T-cell (primary cell): ENCODE results near the gene WNT3A. TPM values are rescaled to one million over a fixed set of nuclear protein-coding genes. Genes with fewer than 3 reads are reported as not detected.

Experiments used
- ATAC-seq, 4 experiments: fragments of 200-7000 bp in 3 of 4; fragments of 150-1000 bp in 1 of 4; cut with Tn5 transposase; replicated peaks in 1 of 4; 1 replicate in 3 of 4; 2 replicates in 1 of 4; pipeline ENCODE4 v1.10.0; 2021; ENCODE audit warnings: moderate library complexity in 3 of 4, mild to moderate bottlenecking in 2 of 4, moderate number of reproducible peaks in 1 of 4
- CTCF ChIA-PET, 2 donors: fragments of 300-600 bp; sonication (Branson Sonifier 250); formaldehyde crosslinking; loops; one replicate each; lab custom pipeline; 2022; ENCODE audit warnings: antibody characterized with exemption in 2 of 2; lab: Charles Lee
- POLR2A ChIA-PET, 2 donors: fragments of 300-600 bp; sonication (Branson Sonifier 250); formaldehyde crosslinking; loops; one replicate each; lab custom pipeline; 2022; ENCODE audit warnings: antibody characterized with exemption in 2 of 2; lab: Charles Lee
- DNase-seq, 35 experiments: peaks; one replicate each; pipeline versions ENCODE4 v3.0.0 to v3.0.0-alpha.2; 2013 to 2023
- H3K27ac ChIP-seq: one replicate; pipeline ENCODE4 v1.5.1; 2013; ENCODE audit warnings: low read length
- H3K27me3 ChIP-seq, 2 experiments: replicated peaks in 1 of 2; 1 replicate in 1 of 2; 2 replicates in 1 of 2; pipeline versions ENCODE4 v1.6.1 to v1.7.0; 2013; ENCODE audit warnings: low read length in 1 of 2, mixed read lengths in 1 of 2; ENCODE audit not compliant: control insufficient read depth in 2 of 2, insufficient read depth in 2 of 2; ENCODE audit errors: extremely low read depth in 1 of 2
- H3K36me3 ChIP-seq, 2 donors: 1 replicate in 1 of 2; 2 replicates in 1 of 2; pipeline versions ENCODE4 v1.6.1 to v1.7.0; 2013; ENCODE audit warnings: low read length in 1 of 2; ENCODE audit not compliant: control insufficient read depth in 2 of 2, insufficient read depth in 1 of 2; ENCODE audit errors: extremely low read depth in 1 of 2
- H3K4me1 ChIP-seq, 2 experiments: 1 replicate in 1 of 2; 2 replicates in 1 of 2; pipeline versions ENCODE4 v1.6.1 to v1.7.0; 2013; ENCODE audit warnings: low read length in 2 of 2, mixed read lengths in 1 of 2; ENCODE audit not compliant: insufficient read depth in 2 of 2, control insufficient read depth in 1 of 2; ENCODE audit errors: extremely low read depth in 1 of 2
- H3K4me3 ChIP-seq, 2 donors: 1 replicate in 1 of 2; 2 replicates in 1 of 2; pipeline versions ENCODE4 v1.5.1 to v1.7.0; 2013; ENCODE audit warnings: mild to moderate bottlenecking in 2 of 2, low read length in 1 of 2, moderate library complexity in 1 of 2; ENCODE audit not compliant: control insufficient read depth in 1 of 2; ENCODE audit errors: extremely low read depth in 1 of 2
- H3K9me3 ChIP-seq: 2 replicates; pipeline ENCODE4 v1.7.0; 2013
- H3K27ac Mint-ChIP-seq, 2 donors: one replicate each; pipeline ENCODE4 v1.8.0; 2020 to 2021; ENCODE audit warnings: mild to moderate bottlenecking in 2 of 2, mixed read lengths in 2 of 2
- H3K27me3 Mint-ChIP-seq, 2 donors: one replicate each; pipeline ENCODE4 v1.8.0; 2021 to 2022; ENCODE audit warnings: mixed read lengths in 2 of 2
- H3K36me3 Mint-ChIP-seq: one replicate; pipeline ENCODE4 v1.8.0; 2021; ENCODE audit warnings: mixed read lengths
- H3K4me1 Mint-ChIP-seq, 3 donors: one replicate each; pipeline ENCODE4 v1.8.0; 2020 to 2022; ENCODE audit warnings: mixed read lengths in 3 of 3, mild to moderate bottlenecking in 1 of 3
- H3K4me3 Mint-ChIP-seq, 3 donors: one replicate each; pipeline ENCODE4 v1.8.0; 2020 to 2022; ENCODE audit warnings: mild to moderate bottlenecking in 3 of 3, mixed read lengths in 3 of 3, moderate library complexity in 3 of 3
- H3K9me3 Mint-ChIP-seq, 3 donors: one replicate each; pipeline ENCODE4 v1.8.0; 2020 to 2022; ENCODE audit warnings: mixed read lengths in 3 of 3
- WGBS: methylation state at CpG from one replicate; pipeline ENCODE4 v1.1.5; 2013; ENCODE audit warnings: missing lambda C conversion rate; ENCODE audit not compliant: insufficient coverage; 5-methylcytosine and 5-hydroxymethylcytosine counted together
- total RNA-seq, 35 experiments: library from RNA in 6 of 35; stranded (reverse) in 6 of 35; fragments of 120-200 nt in 1 of 35; gene quantifications; one replicate each; pipeline versions ENCODE4 v1.2.1 to v1.2.4 and lab custom pipeline; 2013 to 2026

WNT3A gene
- total RNA-seq, 5 donors from 2014 or later (not counting 1 experiment from before 2014, with no cell fraction given) = 0.10 to 0.28 TPM; not detected in 3

GRCh38 chr1:228007049-228007800 is 427 bp downstream of the WNT3A start:
- H3K4me3 Mint-ChIP-seq = peak overlapping the region in 2 of 3 donors; percentile 21 to 40
- H3K9me3 ChIP-seq = no peaks in the 10 kb centered on the region
- no peaks in the 10 kb centered on the region for H3K9me3 Mint-ChIP-seq
- H3K27me3 ChIP-seq = peaks cover 2 to 82% of the 10 kb centered on the region in 2 experiments
- ATAC-seq = no peak
- H3K36me3 Mint-ChIP-seq = no peaks in the 10 kb centered on the region
- peak in 2 of 35 experiments; percentile 0 to 7 for DNase-seq
- H3K4me3 ChIP-seq = no peak overlapping the region
- H3K27ac Mint-ChIP-seq = no peak overlapping the region
- H3K27me3 Mint-ChIP-seq = peaks cover 39 to 79% of the 10 kb centered on the region in 2 donors
- H3K27ac ChIP-seq = no peak overlapping the region
- WGBS = 3% methylated on average over 68 of the region's 77 CpGs
- peaks cover 0 to 20% of the 10 kb centered on the region in 2 experiments for H3K4me1 ChIP-seq
- peaks cover 6 to 25% (median 13%) of the 10 kb centered on the region in 3 donors for H3K4me1 Mint-ChIP-seq
- no peaks in the 10 kb centered on the region for H3K36me3 ChIP-seq
- ChIA-PET POLR2A (no interaction called here), CTCF (no interaction called here)

GRCh38 chr1:228007801-228008341 is 1.1 kb downstream of the WNT3A start:
- Histone ChIP-seq H3K27me3 (peaks cover 2 to 78% of the 10 kb centered on the region in 2 experiments), H3K27ac (no peak overlapping the region), H3K4me3 (no peak overlapping the region), H3K36me3 (no peaks in the 10 kb centered on the region), H3K4me1 (peaks cover 0 to 20% of the 10 kb centered on the region in 2 experiments), H3K9me3 (no peaks in the 10 kb centered on the region)
- Mint-ChIP-seq H3K27me3 (peaks cover 39 to 73% of the 10 kb centered on the region in 2 donors), H3K36me3 (no peaks in the 10 kb centered on the region), H3K4me1 (peaks cover 6 to 25% (median 13%) of the 10 kb centered on the region in 3 donors), H3K27ac (no peak overlapping the region), H3K9me3 (no peaks in the 10 kb centered on the region), H3K4me3 (peak overlapping the region in 2 of 3 donors; percentile 13 to 58)
- WGBS = 7% methylated on average over 12 of the region's 23 CpGs
- peak in 2 of 35 experiments; percentile 5 to 13 for DNase-seq
- ATAC-seq = no peak
- ChIA-PET CTCF (no interaction called here), POLR2A (no interaction called here)

GRCh38 chr1:228008391-228009115 is 1.8 kb downstream of the WNT3A start:
- WGBS = 4% methylated on average over 49 of the region's 52 CpGs
- DNase-seq = peak in 1 of 35 experiments; percentile 21

DNA sequence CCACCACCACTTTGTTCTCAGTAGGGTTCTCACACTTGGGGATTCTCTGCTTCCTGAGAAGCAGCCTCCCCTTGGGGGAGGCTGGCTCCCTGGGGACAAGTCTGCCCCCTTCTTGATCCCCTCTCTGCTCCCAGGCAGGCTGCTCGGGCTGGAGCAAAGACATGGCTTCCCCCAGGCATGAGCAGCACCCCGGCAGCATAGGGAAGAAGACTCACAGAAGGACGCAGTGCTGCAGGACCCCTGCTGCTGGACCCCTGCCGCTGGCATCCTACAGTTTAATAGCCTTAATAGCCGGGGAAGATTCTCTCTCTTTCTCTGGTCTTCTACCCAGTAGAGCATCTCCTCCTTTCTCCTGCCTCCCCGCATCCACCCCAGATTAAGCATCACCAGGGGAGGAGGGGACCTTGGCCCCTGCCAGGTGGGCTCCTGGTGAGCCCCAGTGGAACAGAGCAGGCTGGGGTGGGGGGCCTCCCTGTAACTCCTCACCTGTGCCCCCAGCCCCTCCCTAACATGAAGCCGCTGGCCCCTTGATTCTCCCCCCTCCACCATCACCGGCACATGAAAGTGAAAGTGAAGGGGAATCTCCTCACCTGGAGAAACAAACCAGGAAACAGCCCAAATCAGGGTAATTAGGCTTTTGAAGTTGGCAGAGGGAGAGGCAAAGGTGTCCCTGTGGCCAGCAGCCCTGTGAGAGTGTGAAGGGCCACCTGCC is 2.5 kb downstream of the WNT3A start:
- 23% methylated on average over 3 of the region's 8 CpGs for WGBS
- H3K27me3 Mint-ChIP-seq = peaks cover 34 to 64% of the 10 kb centered on the region in 2 donors
- Histone ChIP-seq H3K27ac (no peak overlapping the region), H3K4me1 (peaks cover 0 to 20% of the 10 kb centered on the region in 2 experiments), H3K36me3 (no peaks in the 10 kb centered on the region), H3K9me3 (no peaks in the 10 kb centered on the region), H3K27me3 (peaks cover 2 to 82% of the 10 kb centered on the region in 2 experiments), H3K4me3 (peak overlapping the region in 1 of 2 donors; percentile 19)
- H3K36me3 Mint-ChIP-seq = no peaks in the 10 kb centered on the region
- H3K4me1 Mint-ChIP-seq = peaks cover 6 to 24% (median 12%) of the 10 kb centered on the region in 3 donors
- peak in 1 of 35 experiments; percentile 8 for DNase-seq
- H3K4me3 Mint-ChIP-seq = peak overlapping the region; percentile 58 to 68 (median 64)
- no peaks in the 10 kb centered on the region for H3K9me3 Mint-ChIP-seq
- ATAC-seq = no peak
- no peak overlapping the region for H3K27ac Mint-ChIP-seq
- ChIA-PET CTCF (no interaction called here), POLR2A (no interaction called here)

More at GRCh38 chr1:228008391-228009115, 1.8 kb downstream of the WNT3A start:
- Mint-ChIP-seq H3K4me1 (peaks cover 6 to 25% (median 13%) of the 10 kb centered on the region in 3 donors), H3K27ac (no peak overlapping the region), H3K9me3 (no peaks in the 10 kb centered on the region), H3K4me3 (peak overlapping the region; percentile 58 to 64 (median 63)), H3K36me3 (no peaks in the 10 kb centered on the region), H3K27me3 (peaks cover 40 to 71% of the 10 kb centered on the region in 2 donors)
- no peak overlapping the region for H3K27ac ChIP-seq
- ChIA-PET POLR2A (no interaction called here), CTCF (no interaction called here)
- H3K36me3 ChIP-seq = no peaks in the 10 kb centered on the region
- ATAC-seq = no peak
- H3K4me3 ChIP-seq = peak overlapping the region in 1 of 2 donors; percentile 19
- H3K9me3 ChIP-seq = no peaks in the 10 kb centered on the region
- peaks cover 2 to 82% of the 10 kb centered on the region in 2 experiments for H3K27me3 ChIP-seq
- peaks cover 0 to 20% of the 10 kb centered on the region in 2 experiments for H3K4me1 ChIP-seq

DNA sequence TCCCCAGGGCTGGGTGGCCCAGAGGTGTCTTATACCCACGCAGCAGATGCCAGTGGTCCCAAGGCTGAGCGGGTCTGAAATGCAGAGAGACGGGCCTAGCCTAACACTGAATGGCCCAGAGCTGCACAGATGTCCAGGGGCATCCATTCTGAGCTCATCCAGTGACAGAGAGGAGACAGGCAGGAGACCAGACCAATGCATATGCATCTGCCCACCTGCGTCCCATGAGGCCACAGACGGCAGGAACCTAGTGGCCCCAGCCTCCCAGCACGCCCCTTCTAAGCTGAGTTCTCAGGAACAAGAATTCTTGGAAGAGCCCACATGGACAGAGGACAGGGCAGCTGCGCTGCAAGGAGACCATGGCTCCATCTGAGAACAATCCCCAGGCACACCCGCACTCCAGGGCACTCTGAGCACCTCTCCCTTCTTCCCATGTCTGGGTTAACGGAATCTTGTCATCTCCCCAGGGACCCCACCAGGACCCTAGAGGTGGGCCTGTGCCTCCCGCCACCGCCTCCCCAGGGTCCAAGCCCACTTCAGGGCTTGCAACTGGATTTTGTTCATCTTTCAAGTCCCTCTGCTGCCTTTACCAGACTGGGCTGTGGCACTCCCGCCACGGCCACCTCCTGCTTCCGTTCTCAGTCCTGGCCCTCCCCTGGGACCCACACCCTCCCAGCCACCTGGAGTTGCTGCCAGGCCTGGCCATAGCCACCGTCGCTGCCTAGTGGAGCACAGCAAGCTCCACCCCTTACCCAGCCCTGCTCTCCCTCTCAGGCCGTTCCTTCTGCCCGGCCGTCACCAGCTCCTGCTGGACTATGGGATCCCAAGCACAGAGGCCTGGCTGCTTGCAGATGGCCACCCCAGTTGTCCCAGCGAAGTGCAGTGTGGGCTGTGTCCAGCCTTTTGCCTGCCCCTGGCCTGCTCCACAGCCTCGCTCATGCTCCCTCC is 3.3 kb downstream of the WNT3A start:
- no peaks in the 10 kb centered on the region for H3K9me3 Mint-ChIP-seq
- DNase-seq (peak in 1 of 35 experiments; percentile 20), ATAC-seq (no peak)
- Histone ChIP-seq H3K4me1 (peaks cover 0 to 14% of the 10 kb centered on the region in 2 experiments), H3K27ac (no peak overlapping the region), H3K4me3 (no peak overlapping the region), H3K36me3 (no peaks in the 10 kb centered on the region), H3K27me3 (peaks cover 2 to 77% of the 10 kb centered on the region in 2 experiments), H3K9me3 (no peaks in the 10 kb centered on the region)
- peaks cover 6 to 23% (median 9%) of the 10 kb centered on the region in 3 donors for H3K4me1 Mint-ChIP-seq
- peaks cover 33 to 57% of the 10 kb centered on the region in 2 donors for H3K27me3 Mint-ChIP-seq
- ChIA-PET CTCF (no interaction called here), POLR2A (no interaction called here)
- H3K36me3 Mint-ChIP-seq = no peaks in the 10 kb centered on the region
- 74% methylated on average over 21 of the region's 21 CpGs for WGBS
- H3K27ac Mint-ChIP-seq = no peak overlapping the region
- H3K4me3 Mint-ChIP-seq = peak overlapping the region in 2 of 3 donors; percentile 58 to 68
